ENCODE results near the gene RHO.

DNA sequence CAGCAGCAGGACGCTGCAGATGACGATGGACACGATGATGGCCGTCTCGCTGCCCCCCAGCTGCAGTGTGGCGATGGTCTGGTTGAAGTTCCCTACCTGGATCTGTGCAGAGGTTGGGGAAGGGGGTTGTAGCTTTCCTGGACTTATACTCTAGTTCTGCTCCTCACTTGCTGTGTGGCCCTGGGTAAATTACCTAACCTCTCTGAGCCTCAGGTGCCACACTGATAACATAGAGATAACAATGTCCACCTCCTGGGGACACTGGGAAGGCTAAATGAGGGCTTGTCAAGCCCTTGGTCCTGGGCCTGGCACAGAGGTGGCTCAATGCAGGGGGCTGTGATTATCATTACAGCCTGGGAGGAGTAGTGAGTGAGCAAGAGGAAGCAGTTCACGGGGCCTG, 41.4 kb downstream of the RHO start:
- no peak for TF ChIP-seq CTCF (IDR thresholded peaks at IDR 0.05)
- no peak for TF ChIP-seq POLR2AphosphoS5 (IDR thresholded peaks at IDR 0.05)
- no peak for TF ChIP-seq POLR2A (IDR thresholded peaks at IDR 0.05)

Data from prostate gland (tissue), 2 donors.